Liver (tissue), 9 donors: ENCODE results near the gene OR1K1. TPM values are rescaled to one million over a fixed set of nuclear protein-coding genes. Genes with fewer than 3 reads are reported as not detected.
"Not testable (repeated sequence)": the region's sequence is repeated elsewhere in the genome, so short reads cannot be mapped to it uniquely, and the experiment has no call there.

ENCODE experiments used
- DNase-seq: peaks from one replicate; pipeline ENCODE4 v3.0.0-alpha.2; 2017; ENCODE audit warnings: low spot score
- H3K27ac ChIP-seq, 2 donors: one replicate each; pipeline ENCODE4 v1.7.0; 2013; ENCODE audit warnings: inconsistent platforms in 2 of 2, low read length in 2 of 2, control low read depth in 1 of 2, low read depth in 1 of 2, mild to moderate bottlenecking in 1 of 2
- H3K27me3 ChIP-seq, 4 donors: one replicate each; pipeline versions ENCODE4 v1.6.1 to v1.7.0; 2013; ENCODE audit warnings: low read length in 3 of 4, inconsistent platforms in 1 of 4, mild to moderate bottlenecking in 1 of 4, moderate library complexity in 1 of 4; ENCODE audit not compliant: control insufficient read depth in 4 of 4, insufficient read depth in 4 of 4
- H3K36me3 ChIP-seq, 4 donors: one replicate each; pipeline versions ENCODE4 v1.6.1 to v1.7.0; 2013; ENCODE audit warnings: low read length in 3 of 4, mild to moderate bottlenecking in 3 of 4, low read depth in 1 of 4, moderate library complexity in 1 of 4; ENCODE audit not compliant: control insufficient read depth in 4 of 4, insufficient read depth in 3 of 4
- H3K4me1 ChIP-seq, 4 donors: one replicate each; pipeline versions ENCODE4 v1.6.1 to v1.7.0; 2013; ENCODE audit warnings: low read length in 3 of 4, mild to moderate bottlenecking in 3 of 4, moderate library complexity in 1 of 4; ENCODE audit not compliant: control insufficient read depth in 4 of 4, insufficient read depth in 4 of 4
- H3K4me3 ChIP-seq, 3 donors: one replicate each; pipeline versions ENCODE4 v1.6.1 to v1.7.0; 2013; ENCODE audit warnings: low read length in 3 of 3, control low read depth in 1 of 3, low read depth in 1 of 3, mild to moderate bottlenecking in 1 of 3
- H3K9ac ChIP-seq, 2 donors: one replicate each; pipeline ENCODE4 v1.7.0; 2013; ENCODE audit warnings: low read length in 2 of 2, mild to moderate bottlenecking in 2 of 2, moderate library complexity in 2 of 2, control low read depth in 1 of 2, low read depth in 1 of 2
- H3K9me3 ChIP-seq, 4 donors: one replicate each; pipeline versions ENCODE4 v1.6.1 to v1.7.0; 2013; ENCODE audit warnings: low read length in 3 of 4; ENCODE audit not compliant: control insufficient read depth in 4 of 4
- ATF3 ChIP-seq: IDR thresholded peaks from 2 replicates; pipeline ENCODE4 v1.6.1; 2016; ENCODE audit warnings: antibody characterized with exemption
- EGR1 ChIP-seq, 2 donors: IDR thresholded peaks; 2 replicates each; pipeline ENCODE4 v1.6.1; 2016 to 2018; ENCODE audit warnings: antibody characterized with exemption in 2 of 2, low read depth in 2 of 2
- FOXA2 ChIP-seq: IDR thresholded peaks from 2 replicates; pipeline ENCODE4 v1.6.1; 2016; ENCODE audit warnings: antibody characterized with exemption
- GABPA ChIP-seq, 2 donors: IDR thresholded peaks in 1 of 2; conservative IDR thresholded peaks in 1 of 2; 2 replicates each; pipeline ENCODE4 v1.6.1; 2016; ENCODE audit warnings: antibody characterized with exemption in 2 of 2, mild to moderate bottlenecking in 1 of 2, moderate library complexity in 1 of 2
- HNF4G ChIP-seq: IDR thresholded peaks from 2 replicates; pipeline ENCODE4 v1.6.1; 2016; ENCODE audit warnings: antibody characterized with exemption
- NR2F2 ChIP-seq: IDR thresholded peaks from 2 replicates; pipeline ENCODE4 v1.6.1; 2016; ENCODE audit warnings: antibody characterized with exemption
- RAD21 ChIP-seq, 2 donors: IDR thresholded peaks; 2 replicates each; pipeline ENCODE4 v1.6.1; 2016; ENCODE audit warnings: antibody characterized with exemption in 2 of 2, mild to moderate bottlenecking in 2 of 2
- RXRA ChIP-seq, 2 donors: IDR thresholded peaks; 2 replicates each; pipeline ENCODE4 v1.6.1; 2017 to 2018; ENCODE audit warnings: antibody characterized with exemption in 2 of 2, mild to moderate bottlenecking in 1 of 2
- TAF1 ChIP-seq: conservative IDR thresholded peaks from 2 replicates; pipeline ENCODE4 v1.6.1; 2016; ENCODE audit warnings: antibody characterized with exemption, mild to moderate bottlenecking
- YY1 ChIP-seq: IDR thresholded peaks from 2 replicates; pipeline ENCODE4 v1.6.1; 2016; ENCODE audit warnings: antibody characterized with exemption, mild to moderate bottlenecking
- WGBS: extraction: QIAGEN DNeasy Blood & Tissue Kit; methylation state at CpG from one replicate; pipeline ENCODE4 v1.1.7; 2013; 5-methylcytosine and 5-hydroxymethylcytosine counted together
- polyA plus RNA-seq, 2 donors: library from polyadenylated mRNA; stranded (reverse) in 1 of 2; unstranded in 1 of 2; fragments of 200-250 nt in 1 of 2; fragments of >200 nt in 1 of 2; fragmentation: Nextera tagmentation in 1 of 2; extraction: Ambion mirVana in 1 of 2; gene quantifications; one replicate each; pipeline versions ENCODE4 v1.2.1 to v1.2.3, GENCODE V29; 2013 to 2015
- total RNA-seq, 2 donors: library from RNA; depleted of rRNA; stranded (reverse); fragments of >200 nt; gene quantifications; one replicate each; pipeline ENCODE4 v1.2.3, GENCODE V29; 2014
- TF ChIP-seq, protein P1 (sequence below): fragments of 150-350 bp; IDR thresholded peaks from 2 replicates; pipeline ENCODE4 v1.5.1; 2017; ENCODE audit warnings: improper control_type of control experiment, low read depth, low read length; ENCODE audit not compliant: missing input control
- TF ChIP-seq, protein P2 (sequence below): IDR thresholded peaks from 2 replicates; pipeline ENCODE4 v1.6.1; 2016; ENCODE audit warnings: antibody characterized with exemption
- donor health status: healthy.
- donor health status: healthy.
- donor health status: healthy.
- donor health status: healthy.
- donor health status: healthy.

OR1K1 gene
- total and polyA plus RNA-seq, 4 donors, result not detected

- Histone ChIP-seq H3K4me3 (no peak overlapping the region), H3K9ac (no peak overlapping the region), H3K36me3 (no peaks in the 10 kb centered on the region), H3K27me3 (no peaks in the 10 kb centered on the region), H3K4me1 (peaks cover 0 to 5% (median 0%) of the 10 kb centered on the region in 4 donors), H3K27ac (no peak overlapping the region), H3K9me3 (no peaks in the 10 kb centered on the region)
- TF ChIP-seq EGR1 (IDR thresholded peaks at IDR 0.05; ENCODE audit: low read depth in 2 of 2), result no peak
- TF ChIP-seq, protein P1, sequence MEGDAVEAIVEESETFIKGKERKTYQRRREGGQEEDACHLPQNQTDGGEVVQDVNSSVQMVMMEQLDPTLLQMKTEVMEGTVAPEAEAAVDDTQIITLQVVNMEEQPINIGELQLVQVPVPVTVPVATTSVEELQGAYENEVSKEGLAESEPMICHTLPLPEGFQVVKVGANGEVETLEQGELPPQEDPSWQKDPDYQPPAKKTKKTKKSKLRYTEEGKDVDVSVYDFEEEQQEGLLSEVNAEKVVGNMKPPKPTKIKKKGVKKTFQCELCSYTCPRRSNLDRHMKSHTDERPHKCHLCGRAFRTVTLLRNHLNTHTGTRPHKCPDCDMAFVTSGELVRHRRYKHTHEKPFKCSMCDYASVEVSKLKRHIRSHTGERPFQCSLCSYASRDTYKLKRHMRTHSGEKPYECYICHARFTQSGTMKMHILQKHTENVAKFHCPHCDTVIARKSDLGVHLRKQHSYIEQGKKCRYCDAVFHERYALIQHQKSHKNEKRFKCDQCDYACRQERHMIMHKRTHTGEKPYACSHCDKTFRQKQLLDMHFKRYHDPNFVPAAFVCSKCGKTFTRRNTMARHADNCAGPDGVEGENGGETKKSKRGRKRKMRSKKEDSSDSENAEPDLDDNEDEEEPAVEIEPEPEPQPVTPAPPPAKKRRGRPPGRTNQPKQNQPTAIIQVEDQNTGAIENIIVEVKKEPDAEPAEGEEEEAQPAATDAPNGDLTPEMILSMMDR, result no peak
- no peak for TF ChIP-seq GABPA (IDR thresholded peaks at IDR 0.05 in 1 of 2, conservative IDR thresholded peaks at IDR 0.05 in 1 of 2)
- TF ChIP-seq RXRA (IDR thresholded peaks at IDR 0.05), result no peak
- TF ChIP-seq ATF3, result no peak
- no peak for TF ChIP-seq FOXA2
- no peak for TF ChIP-seq HNF4G
- TF ChIP-seq, protein P2, sequence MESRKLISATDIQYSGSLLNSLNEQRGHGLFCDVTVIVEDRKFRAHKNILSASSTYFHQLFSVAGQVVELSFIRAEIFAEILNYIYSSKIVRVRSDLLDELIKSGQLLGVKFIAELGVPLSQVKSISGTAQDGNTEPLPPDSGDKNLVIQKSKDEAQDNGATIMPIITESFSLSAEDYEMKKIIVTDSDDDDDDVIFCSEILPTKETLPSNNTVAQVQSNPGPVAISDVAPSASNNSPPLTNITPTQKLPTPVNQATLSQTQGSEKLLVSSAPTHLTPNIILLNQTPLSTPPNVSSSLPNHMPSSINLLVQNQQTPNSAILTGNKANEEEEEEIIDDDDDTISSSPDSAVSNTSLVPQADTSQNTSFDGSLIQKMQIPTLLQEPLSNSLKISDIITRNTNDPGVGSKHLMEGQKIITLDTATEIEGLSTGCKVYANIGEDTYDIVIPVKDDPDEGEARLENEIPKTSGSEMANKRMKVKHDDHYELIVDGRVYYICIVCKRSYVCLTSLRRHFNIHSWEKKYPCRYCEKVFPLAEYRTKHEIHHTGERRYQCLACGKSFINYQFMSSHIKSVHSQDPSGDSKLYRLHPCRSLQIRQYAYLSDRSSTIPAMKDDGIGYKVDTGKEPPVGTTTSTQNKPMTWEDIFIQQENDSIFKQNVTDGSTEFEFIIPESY, result no peak
- no peak for TF ChIP-seq NR2F2
- DNase-seq, result no peak
- WGBS, result 97% methylated on average over 3 of the region's 3 CpGs
These were observed 8.2 kb downstream of the OR1K1 start for GRCh38 chr9:122808141-122808540.

DNA sequence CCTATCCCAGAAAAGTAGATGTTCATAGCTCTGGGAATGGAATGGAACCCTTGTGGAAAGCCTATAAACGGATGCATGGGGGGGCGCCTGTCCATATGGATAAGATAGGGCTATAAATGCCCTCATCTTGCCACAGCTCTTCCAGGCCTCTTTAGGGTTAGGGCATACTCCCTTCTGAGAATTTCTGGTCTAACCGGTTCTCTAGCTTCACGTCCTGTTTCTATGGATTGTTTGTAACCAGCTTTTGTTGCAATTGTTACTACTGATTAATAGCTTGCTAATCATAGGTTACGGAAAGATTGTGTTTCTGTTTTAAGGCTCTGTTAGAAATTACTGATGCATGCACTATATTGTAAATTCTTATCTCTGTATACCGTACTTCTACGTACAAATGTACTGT lies 9.3 kb downstream of the OR1K1 start:
- not testable (repeated sequence) for H3K4me3 ChIP-seq, H3K27ac ChIP-seq, H3K4me1 ChIP-seq, DNase-seq, H3K27me3 ChIP-seq, H3K9ac ChIP-seq, H3K36me3 ChIP-seq, H3K9me3 ChIP-seq
- 77% methylated on average over 7 of the region's 7 CpGs for WGBS

DNA sequence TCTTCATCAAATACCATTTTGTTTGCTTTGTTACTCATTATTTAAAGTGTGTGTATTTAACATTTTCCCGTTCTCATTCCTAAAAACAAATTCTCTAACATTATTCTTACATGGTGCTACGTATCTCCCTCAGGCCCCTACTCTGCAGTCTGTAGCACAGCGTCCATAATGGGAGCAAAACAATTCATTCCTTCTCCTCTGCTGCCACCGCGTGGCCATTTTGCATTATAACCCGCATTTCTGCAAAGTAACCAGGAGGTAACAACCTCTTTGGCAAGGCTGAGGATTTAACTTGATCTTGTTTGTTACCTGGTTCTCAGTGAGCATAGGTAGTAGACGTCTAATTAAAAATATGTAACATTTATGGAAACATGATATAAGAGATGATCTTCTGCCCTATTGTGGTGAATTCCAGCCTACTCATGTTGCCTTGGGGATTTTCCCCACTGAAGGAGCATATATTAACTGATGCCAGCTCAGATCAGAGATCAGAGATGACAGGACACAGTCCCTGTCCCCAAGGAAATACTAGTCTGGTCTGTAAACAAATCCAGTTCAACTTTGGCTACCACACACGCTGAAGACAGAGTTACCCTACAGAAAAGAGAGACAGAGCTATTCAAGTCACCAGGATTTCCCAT lies 10.5 kb downstream of the OR1K1 start:
- Histone ChIP-seq H3K27me3 (no peaks in the 10 kb centered on the region), H3K27ac (no peak overlapping the region), H3K4me3 (no peak overlapping the region), H3K9me3 (no peaks in the 10 kb centered on the region), H3K9ac (no peak overlapping the region), H3K36me3 (no peaks in the 10 kb centered on the region), H3K4me1 (peaks cover 0 to 5% (median 0%) of the 10 kb centered on the region in 4 donors)
- TF ChIP-seq RAD21 (IDR thresholded peaks at IDR 0.05) (peak; percentile 98 to 99), YY1 (peak; percentile 67), RXRA (IDR thresholded peaks at IDR 0.05) (no peak), TAF1 (no peak)
- TF ChIP-seq, protein P1, result peak; percentile 87
- 2% methylated on average over 8 of the region's 8 CpGs for WGBS
- peak; percentile 79 for DNase-seq
